K562 (cell line): ENCODE results near the gene XAB2. TPM values are rescaled to one million over a fixed set of nuclear protein-coding genes. Genes with fewer than 3 reads are reported as not detected.

Experiments
- BRF2 ChIP-seq: IDR thresholded peaks from 3 replicates; pipeline ENCODE4 v1.6.1; 2011; ENCODE audit warnings: borderline replicate concordance, mild to moderate bottlenecking; ENCODE audit not compliant: insufficient read length, insufficient read depth
- EHMT2 ChIP-seq: fragments of 450-650 bp; IDR thresholded peaks from 2 replicates; pipeline ENCODE4 v1.6.1; 2018; ENCODE audit warnings: antibody characterized with exemption
- ETS1 ChIP-seq: conservative IDR thresholded peaks from 2 replicates; pipeline ENCODE4 v1.6.1; 2011; ENCODE audit warnings: low read depth, mild to moderate bottlenecking, low read length; ENCODE audit not compliant: control insufficient read depth
- ETS2 ChIP-seq: IDR thresholded peaks from 2 replicates; pipeline ENCODE4 v1.6.1; 2016; ENCODE audit warnings: borderline replicate concordance, missing genetic modification characterization, mild to moderate bottlenecking, moderate library complexity, missing compliant biosample characterization; ENCODE audit not compliant: poor library complexity, severe bottlenecking
- NELFE ChIP-seq: IDR thresholded peaks from 2 replicates; pipeline ENCODE4 v1.6.1; 2011; ENCODE audit warnings: mild to moderate bottlenecking; ENCODE audit not compliant: insufficient read depth, insufficient read length
- PTRF ChIP-seq: fragments of 450-650 bp; IDR thresholded peaks from 2 replicates; pipeline ENCODE4 v1.6.1; 2016; ENCODE audit warnings: mild to moderate bottlenecking, missing genetic modification characterization, missing compliant biosample characterization
- REST ChIP-seq, 2 experiments: fragments of 450-650 bp; formaldehyde crosslinking in 1 of 2; IDR thresholded peaks; 2 replicates each; pipeline versions ENCODE4 v1.4.0 to v1.6.1; 2014 to 2020; ENCODE audit warnings: mild to moderate bottlenecking in 2 of 2, borderline replicate concordance in 1 of 2, low read depth in 1 of 2
- SIRT6 ChIP-seq: IDR thresholded peaks from one replicate; pipeline ENCODE4 v1.6.1; 2012; ENCODE audit warnings: low read depth, mild to moderate bottlenecking, control low read depth, inconsistent platforms, low read length, moderate library complexity
- SP2 ChIP-seq: IDR thresholded peaks from 2 replicates; pipeline ENCODE4 v1.6.1; 2011; ENCODE audit warnings: mild to moderate bottlenecking, low read depth, low read length, moderate library complexity; ENCODE audit not compliant: poor library complexity, severe bottlenecking; ENCODE audit errors: extremely low read depth
- SRF ChIP-seq, 2 experiments: fragments of 250-450, 450-650 bp in 1 of 2; sonication (Bioruptor Pico) in 1 of 2; sonication (generic) in 1 of 2; formaldehyde crosslinking; IDR thresholded peaks; 2 replicates each; pipeline versions ENCODE4 v1.5.0 to v1.5.1; 2020 to 2022; ENCODE audit warnings: mild to moderate bottlenecking in 1 of 2, missing genetic modification reagents in 1 of 2
- TARDBP ChIP-seq: fragments of 450-650 bp; IDR thresholded peaks from 2 replicates; pipeline ENCODE4 v1.6.1; 2016
- ZNF512 ChIP-seq: IDR thresholded peaks from 2 replicates; pipeline ENCODE4 v1.6.1; 2016; ENCODE audit warnings: missing genetic modification characterization, missing compliant biosample characterization
- polyA plus RNA-seq, 8 experiments: library from polyadenylated mRNA; depleted of rRNA in 4 of 8; stranded (reverse) in 5 of 8; unstranded in 3 of 8; fragments of >200 nt; fragmentation: Nextera tagmentation in 2 of 8; fragmentation: Illumina TruSeq in 1 of 8; extraction: Ambion mirVana in 2 of 8; extraction: Trizol in 1 of 8; gene quantifications; 2 replicates each; pipeline versions ENCODE4 v1.2.1 to v1.2.3, GENCODE V29; 2011 to 2014; ENCODE audit warnings: inconsistent platforms in 1 of 8, missing spikeins in 1 of 8
- total RNA-seq, 7 experiments: library from RNA; depleted of rRNA in 6 of 7; stranded (reverse); fragments of >200 nt in 6 of 7; fragmentation: Illumina TruSeq in 2 of 7; extraction: Trizol in 2 of 7; gene quantifications; 2 replicates each; pipeline versions ENCODE4 v1.2.1 to v1.2.3, GENCODE V29; 2011 to 2021; ENCODE audit warnings: low replicate concordance in 1 of 7

The XAB2 gene
- total and polyA plus RNA-seq, 9 of the 15 experiments (the other 6 are each of a cell fraction or from before 2014, with no cell fraction given) = 0.21 to 58.3 (median 20.0) TPM

GRCh38 chr19:7611541-7612279 is 17.6 kb downstream of the XAB2 start (continued):
- TF ChIP-seq REST (IDR thresholded peaks at IDR 0.05; ENCODE audit: borderline replicate concordance) (peak; percentile 96), REST (CRISPR knock-in tag; IDR thresholded peaks at IDR 0.05; ENCODE audit: low read depth) (peak; percentile 90; the same call in 1 of the 2 replicates), ETS2 (tag) (no peak), TARDBP (no peak), SIRT6 (no peak), EHMT2 (peak; percentile 86), BRF2 (no peak), PTRF (no peak), ETS1 (no peak), NELFE (no peak), SRF (CRISPR knock-in tag; IDR thresholded peaks at IDR 0.05) (no peak), SP2 (no peak), ZNF512 (tag) (no peak)
